Caco-2 (cell line): ENCODE data around the gene UBE2N. TPM values are rescaled to one million over a fixed set of nuclear protein-coding genes. Genes with fewer than 3 reads are reported as not detected.

ENCODE experiments used
- BruUV-seq: library from RNA; stranded (reverse); fragments of 400-500 nt; replicated peaks from 2 replicates; lab custom pipeline; 2021; lab: Mats Ljungman, UMichigan
- CTCF ChIA-PET: fragments of 300-600 bp; sonication (Branson Sonifier 250); formaldehyde crosslinking; loops from one replicate; lab custom pipeline; 2022; ENCODE audit warnings: antibody characterized with exemption; lab: Charles Lee
- POLR2A ChIA-PET: fragments of 300-600 bp; sonication (Branson Sonifier 250); formaldehyde crosslinking; loops from one replicate; lab custom pipeline; 2022; ENCODE audit warnings: antibody characterized with exemption; lab: Charles Lee
- DNase-seq, 2 experiments: peaks; one replicate each; pipeline versions ENCODE4 v3.0.0 to v3.0.0-alpha.2; 2020 to 2022
- H3K27me3 ChIP-seq: replicated peaks from 2 replicates; pipeline ENCODE4 v1.6.0; 2011; ENCODE audit warnings: low read length; ENCODE audit not compliant: control insufficient read depth, insufficient read depth
- H3K36me3 ChIP-seq: 2 replicates; pipeline ENCODE4 v1.5.1; 2011; ENCODE audit warnings: low read length; ENCODE audit not compliant: control insufficient read depth, insufficient read depth
- H3K4me1 ChIP-seq: fragments of 250-450 bp; sonication (Bioruptor Pico); 2 replicates; pipeline ENCODE4 v1.5.1; 2020; ENCODE audit warnings: mild to moderate bottlenecking
- H3K4me3 ChIP-seq: 2 replicates; pipeline ENCODE4 v1.5.1; 2011; ENCODE audit warnings: low read depth, mild to moderate bottlenecking, control low read depth, low read length
- H3K9me3 ChIP-seq: fragments of 250-450 bp; sonication (Bioruptor Pico); 2 replicates; pipeline ENCODE4 v1.5.1; 2020; ENCODE audit warnings: mild to moderate bottlenecking, moderate library complexity
- H3K27ac Mint-ChIP-seq: one replicate; pipeline ENCODE4 v1.8.0; 2022; ENCODE audit warnings: mixed read lengths; ENCODE audit not compliant: unreplicated experiment
- H3K27me3 Mint-ChIP-seq: one replicate; pipeline ENCODE4 v1.8.0; 2022; ENCODE audit warnings: mixed read lengths; ENCODE audit not compliant: insufficient read depth, unreplicated experiment
- H3K36me3 Mint-ChIP-seq: one replicate; pipeline ENCODE4 v1.8.0; 2022; ENCODE audit warnings: mild to moderate bottlenecking, mixed read lengths; ENCODE audit not compliant: insufficient read depth, unreplicated experiment
- H3K4me1 Mint-ChIP-seq: one replicate; pipeline ENCODE4 v1.8.0; 2022; ENCODE audit warnings: low read depth, mixed read lengths; ENCODE audit not compliant: unreplicated experiment
- H3K4me3 Mint-ChIP-seq: one replicate; pipeline ENCODE4 v1.8.0; 2022; ENCODE audit warnings: mild to moderate bottlenecking, moderate library complexity, mixed read lengths; ENCODE audit not compliant: unreplicated experiment
- H3K9me3 Mint-ChIP-seq: one replicate; pipeline ENCODE4 v1.8.0; 2022; ENCODE audit warnings: mixed read lengths; ENCODE audit not compliant: unreplicated experiment
- intact Hi-C: fragments of 100-400 bp; cut with micrococcal nuclease; formaldehyde crosslinking; loops from one replicate; pipeline ENCODE4 v1.10.0; 2022; ENCODE audit not compliant: unreplicated experiment
- total RNA-seq: library from RNA; stranded (reverse); gene quantifications from 2 replicates; pipeline ENCODE4 v1.2.3, GENCODE V29; 2022
- TF ChIP-seq, protein P1 (sequence below), 2 experiments: fragments of 200-600 bp in 1 of 2; IDR thresholded peaks; 1 replicate in 1 of 2; 2 replicates in 1 of 2; pipeline versions ENCODE4 v1.5.1 to v1.8.0; 2011 to 2022; ENCODE audit warnings: antibody characterized with exemption in 1 of 2, control low read depth in 1 of 2, inconsistent platforms in 1 of 2, low read depth in 1 of 2, low read length in 1 of 2, mild to moderate bottlenecking in 1 of 2, moderate library complexity in 1 of 2; ENCODE audit not compliant: insufficient read depth in 1 of 2, severe bottlenecking in 1 of 2, unreplicated experiment in 1 of 2

UBE2N gene
- total RNA-seq, 1 experiment from 2014 or later, result 153 TPM

- no TSS peak for BruUV-seq
- Mint-ChIP-seq H3K9me3 (no peaks in the 10 kb centered on the region), H3K36me3 (peaks cover 16% of the 10 kb centered on the region), H3K27ac (no peak overlapping the region), H3K27me3 (no peaks in the 10 kb centered on the region), H3K4me1 (peaks cover 30% of the 10 kb centered on the region), H3K4me3 (no peak overlapping the region)
- H3K27me3 ChIP-seq, result no peaks in the 10 kb centered on the region
- H3K4me1 ChIP-seq, result peaks cover 6% of the 10 kb centered on the region; the same call in 1 of the 2 replicates
- H3K36me3 ChIP-seq, result no peaks in the 10 kb centered on the region
- POLR2A ChIA-PET, result no interaction called here
- H3K9me3 ChIP-seq, result no peaks in the 10 kb centered on the region
- CTCF ChIA-PET, result no interaction called here
- DNase-seq, result no peak
- intact Hi-C loops, result no loop called here
- H3K4me3 ChIP-seq, result no peak overlapping the region
- TF ChIP-seq, protein P1, sequence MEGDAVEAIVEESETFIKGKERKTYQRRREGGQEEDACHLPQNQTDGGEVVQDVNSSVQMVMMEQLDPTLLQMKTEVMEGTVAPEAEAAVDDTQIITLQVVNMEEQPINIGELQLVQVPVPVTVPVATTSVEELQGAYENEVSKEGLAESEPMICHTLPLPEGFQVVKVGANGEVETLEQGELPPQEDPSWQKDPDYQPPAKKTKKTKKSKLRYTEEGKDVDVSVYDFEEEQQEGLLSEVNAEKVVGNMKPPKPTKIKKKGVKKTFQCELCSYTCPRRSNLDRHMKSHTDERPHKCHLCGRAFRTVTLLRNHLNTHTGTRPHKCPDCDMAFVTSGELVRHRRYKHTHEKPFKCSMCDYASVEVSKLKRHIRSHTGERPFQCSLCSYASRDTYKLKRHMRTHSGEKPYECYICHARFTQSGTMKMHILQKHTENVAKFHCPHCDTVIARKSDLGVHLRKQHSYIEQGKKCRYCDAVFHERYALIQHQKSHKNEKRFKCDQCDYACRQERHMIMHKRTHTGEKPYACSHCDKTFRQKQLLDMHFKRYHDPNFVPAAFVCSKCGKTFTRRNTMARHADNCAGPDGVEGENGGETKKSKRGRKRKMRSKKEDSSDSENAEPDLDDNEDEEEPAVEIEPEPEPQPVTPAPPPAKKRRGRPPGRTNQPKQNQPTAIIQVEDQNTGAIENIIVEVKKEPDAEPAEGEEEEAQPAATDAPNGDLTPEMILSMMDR (IDR thresholded peaks at IDR 0.05; ENCODE audit: insufficient read depth in 1 of 2, low read depth in 1 of 2, low read length in 1 of 2, severe bottlenecking in 1 of 2, unreplicated experiment in 1 of 2), result no peak
Observed at GRCh38 chr12:93427779-93428564, 13.8 kb downstream of the UBE2N start.

DNA sequence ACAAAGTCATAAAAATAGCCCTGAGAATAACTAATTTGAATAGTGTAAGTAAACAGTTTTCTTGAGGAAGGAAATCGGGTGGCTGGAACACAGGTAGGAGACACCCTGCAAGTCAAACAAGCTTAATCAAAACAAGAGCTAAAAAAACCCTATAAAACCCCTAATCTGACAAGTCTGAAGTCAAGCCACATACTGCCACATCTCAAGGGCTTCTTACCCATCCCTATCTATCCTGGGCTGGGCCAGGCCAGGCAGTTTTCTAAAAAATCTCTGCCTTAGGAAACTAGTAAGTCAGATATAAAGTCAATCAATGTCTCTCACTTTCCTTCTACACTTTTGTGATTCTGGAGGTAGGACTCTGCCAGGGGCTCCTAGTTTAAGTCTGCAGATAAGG is 15.3 kb downstream of the UBE2N start:
- no peak for DNase-seq
- CTCF ChIA-PET, result interaction anchor here (0.7 kb wide), 1 partner anchor 784 kb away, joined by 3 read pairs; no protein-coding TSS in a partner anchor
- no TSS peak for BruUV-seq
- intact Hi-C loops, result no loop called here
- H3K27ac Mint-ChIP-seq, result no peak overlapping the region
- Histone ChIP-seq H3K4me3 (no peak overlapping the region), H3K9me3 (no peaks in the 10 kb centered on the region), H3K4me1 (peaks cover 6% of the 10 kb centered on the region; the same call in 1 of the 2 replicates), H3K36me3 (no peaks in the 10 kb centered on the region), H3K27me3 (no peaks in the 10 kb centered on the region)
- TF ChIP-seq, protein P1 (IDR thresholded peaks at IDR 0.05; ENCODE audit: insufficient read depth in 1 of 2, low read depth in 1 of 2, low read length in 1 of 2, severe bottlenecking in 1 of 2, unreplicated experiment in 1 of 2), result no peak
- H3K36me3 Mint-ChIP-seq, result peaks cover 16% of the 10 kb centered on the region
- no peak overlapping the region for H3K4me3 Mint-ChIP-seq
- POLR2A ChIA-PET, result no interaction called here
- no peaks in the 10 kb centered on the region for H3K9me3 Mint-ChIP-seq
- H3K27me3 Mint-ChIP-seq, result no peaks in the 10 kb centered on the region
- H3K4me1 Mint-ChIP-seq, result peaks cover 30% of the 10 kb centered on the region

DNA sequence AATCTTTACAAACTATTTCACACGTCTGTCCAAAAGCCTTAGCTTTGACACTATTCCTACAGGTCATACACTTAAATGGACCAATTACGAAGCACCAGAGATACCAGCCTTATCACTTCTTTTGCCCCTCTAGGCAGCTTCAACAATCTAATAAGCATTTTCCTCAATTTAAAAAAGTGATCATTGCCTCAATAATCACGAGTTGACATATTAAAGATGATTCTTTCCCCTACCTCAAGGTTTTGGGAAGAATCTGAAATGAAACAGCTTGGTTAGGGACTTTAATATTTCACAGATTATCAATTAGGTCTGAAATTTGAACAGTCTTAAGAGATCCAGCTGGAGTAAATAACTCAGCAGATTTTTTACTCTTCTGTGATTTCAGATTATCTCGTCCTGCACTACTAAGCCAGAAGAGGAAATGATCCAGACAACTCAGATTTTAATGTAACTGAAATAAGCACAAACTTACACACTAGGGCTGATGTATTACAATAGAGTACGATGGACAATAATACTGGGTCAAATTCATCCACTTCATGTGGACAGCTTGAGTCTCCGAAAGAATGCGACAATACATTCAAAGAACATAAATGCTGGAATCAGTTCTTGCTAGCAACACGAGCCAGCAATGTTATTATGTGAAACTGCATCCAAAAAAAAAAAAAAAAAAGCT is 15.9 kb downstream of the UBE2N start:
- Mint-ChIP-seq H3K27ac (no peak overlapping the region), H3K4me1 (peaks cover 32% of the 10 kb centered on the region), H3K4me3 (no peak overlapping the region), H3K36me3 (peaks cover 18% of the 10 kb centered on the region), H3K27me3 (no peaks in the 10 kb centered on the region), H3K9me3 (no peaks in the 10 kb centered on the region)
- no peak for DNase-seq
- H3K27me3 ChIP-seq, result no peaks in the 10 kb centered on the region
- ChIA-PET CTCF (interaction anchor here (0.7 kb wide), 1 partner anchor 785 kb away, joined by 3 read pairs; no protein-coding TSS in a partner anchor), POLR2A (no interaction called here)
- intact Hi-C loops, result no loop called here
- TF ChIP-seq, protein P1 (IDR thresholded peaks at IDR 0.05; ENCODE audit: insufficient read depth in 1 of 2, low read depth in 1 of 2, low read length in 1 of 2, severe bottlenecking in 1 of 2, unreplicated experiment in 1 of 2), result no peak
- H3K36me3 ChIP-seq, result no peaks in the 10 kb centered on the region
- no peaks in the 10 kb centered on the region for H3K9me3 ChIP-seq
- H3K4me3 ChIP-seq, result no peak overlapping the region
- peaks cover 6% of the 10 kb centered on the region; the same call in 1 of the 2 replicates for H3K4me1 ChIP-seq
- BruUV-seq, result no TSS peak
